ENCODE results near the gene GATA5. TPM values are rescaled to one million over a fixed set of nuclear protein-coding genes. Genes with fewer than 3 reads are reported as not detected.

The GATA5 gene
- total RNA-seq, 1 donor from 2014 or later = not detected

DNA sequence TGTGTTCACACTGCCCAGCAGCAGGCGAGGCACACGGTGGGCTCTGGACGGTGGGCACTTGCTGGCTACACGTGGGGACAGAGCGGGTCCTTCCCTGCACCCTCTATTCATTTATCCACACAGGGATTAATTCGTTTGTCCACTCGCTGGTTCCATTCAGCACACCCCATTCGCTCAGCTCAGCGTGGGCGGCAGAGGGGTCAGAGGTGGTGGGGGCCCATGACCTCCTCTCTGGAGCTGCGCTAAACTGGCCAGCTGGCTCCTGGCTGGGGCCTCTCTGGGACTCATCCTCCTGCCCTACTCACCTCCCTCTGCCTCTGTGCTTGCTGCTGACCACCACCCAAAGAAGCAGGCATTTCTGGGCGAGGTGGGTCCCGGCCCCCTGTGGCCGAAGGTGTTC, 27.0 kb downstream of the GATA5 start:
- Mint-ChIP-seq H3K27me3 (ENCODE audit: insufficient read depth) (no peaks in the 10 kb centered on the region), H3K9me3 (no peaks in the 10 kb centered on the region), H3K4me1 (ENCODE audit: low read depth) (no peaks in the 10 kb centered on the region), H3K4me3 (no peak overlapping the region), H3K36me3 (ENCODE audit: low read depth) (no peaks in the 10 kb centered on the region), H3K27ac (no peak overlapping the region)
- no peak for DNase-seq (ENCODE audit: low spot score)
- intact Hi-C loops (cut with micrococcal nuclease) = no loop called here

DNA sequence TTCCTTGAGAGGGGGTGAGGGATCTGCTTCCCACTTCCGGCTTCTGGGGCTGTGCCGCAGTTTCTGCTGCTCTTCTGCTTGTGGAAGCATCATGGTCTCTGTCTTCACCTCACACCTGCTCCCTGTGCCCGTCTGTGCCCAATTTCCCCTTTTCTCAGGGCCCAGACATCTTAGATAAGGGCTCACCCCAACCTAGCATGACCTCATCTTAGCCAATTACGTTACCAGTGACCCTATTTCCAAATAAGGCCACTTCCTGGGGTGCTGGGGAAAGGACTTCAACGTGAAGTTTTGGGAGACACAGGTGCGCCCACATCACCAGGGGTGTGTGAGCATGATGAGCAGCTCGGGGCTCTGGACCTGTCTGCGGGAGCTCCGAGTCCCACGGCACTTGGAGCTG, 27.8 kb downstream of the GATA5 start:
- Mint-ChIP-seq H3K27ac (no peak overlapping the region), H3K4me1 (ENCODE audit: low read depth) (no peaks in the 10 kb centered on the region), H3K36me3 (ENCODE audit: low read depth) (no peaks in the 10 kb centered on the region), H3K4me3 (no peak overlapping the region), H3K9me3 (no peaks in the 10 kb centered on the region), H3K27me3 (ENCODE audit: insufficient read depth) (no peaks in the 10 kb centered on the region)
- intact Hi-C loops (cut with micrococcal nuclease) = no loop called here
- DNase-seq (ENCODE audit: low spot score) = no peak

GRCh38 chr20:62446888-62447869, 28.6 kb downstream of the GATA5 start:
- Mint-ChIP-seq H3K4me3 (no peak overlapping the region), H3K27me3 (ENCODE audit: insufficient read depth) (no peaks in the 10 kb centered on the region), H3K9me3 (no peaks in the 10 kb centered on the region), H3K4me1 (ENCODE audit: low read depth) (no peaks in the 10 kb centered on the region), H3K36me3 (ENCODE audit: low read depth) (no peaks in the 10 kb centered on the region), H3K27ac (no peak overlapping the region)
- DNase-seq (ENCODE audit: low spot score) = no peak
- intact Hi-C loops (cut with micrococcal nuclease) = no loop called here

- Mint-ChIP-seq H3K4me1 (ENCODE audit: low read depth) (no peaks in the 10 kb centered on the region), H3K9me3 (no peaks in the 10 kb centered on the region), H3K36me3 (ENCODE audit: low read depth) (no peaks in the 10 kb centered on the region), H3K4me3 (no peak overlapping the region), H3K27ac (no peak overlapping the region), H3K27me3 (ENCODE audit: insufficient read depth) (no peaks in the 10 kb centered on the region)
- intact Hi-C loops (cut with micrococcal nuclease) = no loop called here
- DNase-seq (ENCODE audit: low spot score) = no peak
These were observed 29.3 kb downstream of the GATA5 start for GRCh38 chr20:62446481-62446880.

DNA sequence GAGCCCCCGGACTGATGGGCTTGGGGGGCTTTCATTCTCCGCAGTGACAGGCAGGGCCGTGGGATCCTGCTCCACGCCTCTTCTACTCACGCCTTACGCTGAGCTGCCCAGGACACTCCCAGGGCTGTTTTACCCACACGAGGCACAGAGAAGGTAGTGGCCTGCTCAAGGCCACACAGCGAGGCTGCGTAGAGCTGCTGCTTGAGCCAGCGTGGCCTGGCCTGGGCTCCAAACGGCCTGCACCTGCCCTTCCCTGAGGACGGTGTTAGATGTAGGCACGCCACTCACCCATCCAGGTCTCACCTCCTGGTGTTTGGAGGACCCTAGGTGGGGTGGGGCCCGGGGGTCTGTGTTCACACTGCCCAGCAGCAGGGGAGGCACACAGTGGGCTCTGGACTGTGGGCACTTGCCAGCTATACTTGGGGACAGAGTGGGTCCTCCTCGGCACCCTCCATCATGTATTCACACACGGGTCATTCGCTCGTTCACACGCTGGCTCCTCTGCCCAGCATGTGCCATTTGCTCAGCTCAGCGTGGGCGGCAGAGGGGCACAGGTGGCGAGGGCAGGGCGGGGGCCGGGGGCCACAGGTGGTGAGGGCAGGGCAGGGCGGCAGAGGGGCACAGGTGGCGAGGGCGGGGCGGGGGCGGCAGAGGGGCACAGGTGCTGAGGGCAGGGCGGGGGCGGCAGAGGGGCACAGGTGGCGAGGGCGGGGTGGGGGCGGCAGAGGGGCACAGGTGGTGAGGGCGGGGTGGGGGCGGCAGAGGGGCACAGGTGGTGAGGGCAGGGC, 30.0 kb downstream of the GATA5 start:
- intact Hi-C loops (cut with micrococcal nuclease) = no loop called here
- no peak overlapping the region for H3K4me3 Mint-ChIP-seq

GRCh38 chr20:62444286-62444685, 31.5 kb downstream of the GATA5 start:
- no peak for DNase-seq (ENCODE audit: low spot score)
- no peaks in the 10 kb centered on the region for H3K9me3 Mint-ChIP-seq
- no peak overlapping the region for H3K27ac Mint-ChIP-seq
- H3K4me1 Mint-ChIP-seq (ENCODE audit: low read depth) = no peaks in the 10 kb centered on the region
- no peak overlapping the region for H3K4me3 Mint-ChIP-seq
- intact Hi-C loops (cut with micrococcal nuclease) = no loop called here
- H3K27me3 Mint-ChIP-seq (ENCODE audit: insufficient read depth) = peaks cover 2% of the 10 kb centered on the region
- no peaks in the 10 kb centered on the region for H3K36me3 Mint-ChIP-seq (ENCODE audit: low read depth)

More for the DNA sequence above, 30.0 kb downstream of the GATA5 start:
- no peaks in the 10 kb centered on the region for H3K4me1 Mint-ChIP-seq (ENCODE audit: low read depth)
- H3K36me3 Mint-ChIP-seq (ENCODE audit: low read depth) = no peaks in the 10 kb centered on the region
- H3K27me3 Mint-ChIP-seq (ENCODE audit: insufficient read depth) = peaks cover under 1% of the 10 kb centered on the region
- DNase-seq (ENCODE audit: low spot score) = no peak
- H3K9me3 Mint-ChIP-seq = no peaks in the 10 kb centered on the region
- no peak overlapping the region for H3K27ac Mint-ChIP-seq

GRCh38 chr20:62441987-62442539, 33.7 kb downstream of the GATA5 start:
- H3K4me3 Mint-ChIP-seq = no peak overlapping the region
- no peak overlapping the region for H3K27ac Mint-ChIP-seq
- H3K4me1 Mint-ChIP-seq (ENCODE audit: low read depth) = no peaks in the 10 kb centered on the region
- intact Hi-C loops (cut with micrococcal nuclease) = no loop called here
- H3K27me3 Mint-ChIP-seq (ENCODE audit: insufficient read depth) = peaks cover 2% of the 10 kb centered on the region
- no peaks in the 10 kb centered on the region for H3K36me3 Mint-ChIP-seq (ENCODE audit: low read depth)
- H3K9me3 Mint-ChIP-seq = no peaks in the 10 kb centered on the region
- DNase-seq (ENCODE audit: low spot score) = no peak

- intact Hi-C loops (cut with micrococcal nuclease) = no loop called here
These were observed 36.6 kb downstream of the GATA5 start for GRCh38 chr20:62439218-62439617.

DNA sequence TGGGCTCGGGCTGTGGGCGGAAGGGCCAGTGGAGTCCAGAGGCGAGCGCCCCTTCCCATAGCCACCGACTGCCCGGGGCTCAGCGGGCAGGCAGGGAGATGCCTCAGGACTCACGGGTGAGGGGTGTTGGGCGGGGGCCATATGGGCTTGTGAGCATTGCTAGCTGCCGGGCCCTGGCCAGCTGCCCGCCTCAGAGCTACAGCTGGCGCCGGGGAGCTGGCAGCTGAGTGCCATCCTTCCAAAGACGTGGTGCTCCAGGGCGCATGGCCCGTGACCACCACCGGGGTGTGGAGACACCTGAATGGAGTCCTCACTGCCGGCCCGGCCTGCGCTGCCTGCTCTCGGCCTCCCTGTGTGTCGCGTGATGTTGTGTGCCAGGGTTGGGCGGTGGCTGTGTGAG, 37.9 kb downstream of the GATA5 start:
- intact Hi-C loops (cut with micrococcal nuclease) = no loop called here
- Mint-ChIP-seq H3K4me1 (ENCODE audit: low read depth) (no peaks in the 10 kb centered on the region), H3K9me3 (no peaks in the 10 kb centered on the region), H3K27me3 (ENCODE audit: insufficient read depth) (peaks cover 12% of the 10 kb centered on the region), H3K4me3 (no peak overlapping the region), H3K36me3 (ENCODE audit: low read depth) (no peaks in the 10 kb centered on the region), H3K27ac (no peak overlapping the region)
- DNase-seq (ENCODE audit: low spot score) = no peak

More at GRCh38 chr20:62439218-62439617, 36.6 kb downstream of the GATA5 start:
- Mint-ChIP-seq H3K4me3 (no peak overlapping the region), H3K27me3 (ENCODE audit: insufficient read depth) (peaks cover 8% of the 10 kb centered on the region), H3K36me3 (ENCODE audit: low read depth) (no peaks in the 10 kb centered on the region), H3K4me1 (ENCODE audit: low read depth) (no peaks in the 10 kb centered on the region), H3K27ac (no peak overlapping the region), H3K9me3 (no peaks in the 10 kb centered on the region)
- DNase-seq (ENCODE audit: low spot score) = no peak

DNA sequence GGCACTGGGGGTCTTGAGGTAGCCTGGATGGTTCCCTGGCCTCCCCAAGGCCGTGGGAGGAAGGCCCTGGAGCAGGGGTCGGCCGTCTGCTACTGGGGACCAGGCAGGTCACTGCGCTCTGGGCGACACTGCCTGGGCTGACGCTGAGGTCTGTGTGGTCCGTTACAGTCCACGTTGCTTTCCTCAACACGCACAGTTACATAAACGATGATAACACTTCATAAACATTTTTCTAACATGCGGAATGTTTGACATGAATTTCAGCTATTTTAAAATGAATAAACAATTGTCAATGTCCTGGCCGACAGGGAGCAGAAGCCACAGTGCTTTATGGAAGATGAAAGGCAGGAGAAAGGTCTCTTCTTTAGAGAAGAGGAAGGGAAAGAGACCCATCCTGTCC, 38.3 kb downstream of the GATA5 start:
- Mint-ChIP-seq H3K36me3 (ENCODE audit: low read depth) (no peaks in the 10 kb centered on the region), H3K4me3 (no peak overlapping the region), H3K4me1 (ENCODE audit: low read depth) (no peaks in the 10 kb centered on the region), H3K9me3 (no peaks in the 10 kb centered on the region), H3K27ac (no peak overlapping the region), H3K27me3 (ENCODE audit: insufficient read depth) (peaks cover 16% of the 10 kb centered on the region)
- intact Hi-C loops (cut with micrococcal nuclease) = no loop called here
- no peak for DNase-seq (ENCODE audit: low spot score)

DNA sequence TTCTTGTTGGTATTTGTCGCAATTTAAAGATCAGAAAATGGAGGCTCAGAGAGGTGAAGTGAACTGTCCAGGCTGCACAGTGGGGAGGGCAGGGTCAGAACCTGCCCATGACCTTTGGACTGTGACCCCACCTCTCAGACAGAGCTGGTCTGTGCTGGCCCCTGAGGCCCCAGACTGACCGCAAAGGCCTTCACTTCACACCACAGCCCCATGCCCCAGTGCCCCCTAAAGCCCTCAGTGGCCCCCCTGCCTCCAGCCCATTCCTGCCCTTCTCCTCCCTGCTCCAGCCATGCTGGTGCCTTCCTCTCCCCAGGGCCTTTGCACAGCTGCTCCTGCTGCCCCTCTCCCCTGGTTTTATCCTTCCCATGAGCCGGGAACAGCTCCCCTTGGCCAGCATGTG, 39.1 kb downstream of the GATA5 start:
- no peaks in the 10 kb centered on the region for H3K36me3 Mint-ChIP-seq (ENCODE audit: low read depth)
- H3K4me3 Mint-ChIP-seq = no peak overlapping the region

DNA sequence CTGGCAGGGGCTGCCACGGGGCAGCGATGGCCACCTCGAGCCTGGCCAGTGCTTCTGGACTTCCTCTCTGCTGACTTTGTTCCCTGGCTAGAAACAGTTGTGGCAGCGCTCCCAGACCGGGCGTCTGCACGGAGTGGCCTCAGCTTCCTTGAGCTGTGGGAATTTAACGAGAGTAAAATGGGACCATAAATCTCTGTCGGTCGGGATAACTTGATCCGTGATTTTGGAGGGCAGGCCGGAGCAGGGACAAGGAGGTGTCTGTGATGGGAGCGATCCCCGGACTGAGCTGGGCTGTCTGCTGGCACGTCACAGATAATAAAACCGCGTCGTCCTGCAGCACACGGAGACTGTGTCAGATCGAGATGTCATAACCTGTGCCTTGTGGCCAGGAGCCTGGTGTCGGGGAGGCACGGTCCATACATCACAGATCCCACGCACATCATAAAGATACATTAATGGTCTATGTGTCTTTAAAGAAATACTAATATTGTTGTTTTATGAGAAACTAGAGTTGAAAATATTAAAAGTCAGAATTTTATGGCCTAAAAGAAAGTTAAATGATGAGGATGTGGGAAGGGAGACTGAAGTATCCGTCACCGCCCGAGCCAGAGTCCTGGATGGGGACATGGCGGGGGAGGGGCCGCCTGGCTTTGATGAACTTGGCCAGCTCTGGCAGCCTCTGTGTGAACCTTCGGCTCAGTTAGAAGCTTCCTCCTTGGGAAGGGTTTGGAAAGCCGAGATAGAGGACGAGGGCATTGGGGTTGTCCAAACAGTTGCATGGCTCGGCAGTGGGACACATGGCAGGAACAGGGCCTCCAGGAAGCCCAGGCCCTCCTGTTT, 41.9 kb downstream of the GATA5 start:
- intact Hi-C loops (cut with micrococcal nuclease) = no loop called here
- H3K9me3 Mint-ChIP-seq = no peaks in the 10 kb centered on the region
- H3K27me3 Mint-ChIP-seq (ENCODE audit: insufficient read depth) = peaks cover 14% of the 10 kb centered on the region
- no peaks in the 10 kb centered on the region for H3K4me1 Mint-ChIP-seq (ENCODE audit: low read depth)
- no peaks in the 10 kb centered on the region for H3K36me3 Mint-ChIP-seq (ENCODE audit: low read depth)
- no peak for DNase-seq (ENCODE audit: low spot score)
- no peak overlapping the region for H3K27ac Mint-ChIP-seq
- H3K4me3 Mint-ChIP-seq = no peak overlapping the region

More for the DNA sequence above, 39.1 kb downstream of the GATA5 start:
- Mint-ChIP-seq H3K9me3 (no peaks in the 10 kb centered on the region), H3K27ac (no peak overlapping the region), H3K27me3 (ENCODE audit: insufficient read depth) (peaks cover 16% of the 10 kb centered on the region), H3K4me1 (ENCODE audit: low read depth) (no peaks in the 10 kb centered on the region)
- intact Hi-C loops (cut with micrococcal nuclease) = no loop called here
- no peak for DNase-seq (ENCODE audit: low spot score)
